Effector memory CD4-positive, alpha-beta T cell (primary cell): ENCODE data around the gene TCN2.
"Not testable (repeated sequence)": the region's sequence is repeated elsewhere in the genome, so short reads cannot be mapped to it uniquely, and the experiment has no call there.

Experiments used
- DNase-seq, 3 donors: peaks; one replicate each; pipeline ENCODE4 v3.0.0-alpha.2; 2020
- H3K27ac ChIP-seq: 2 replicates; pipeline ENCODE4 v1.7.0; 2013; ENCODE audit warnings: mild to moderate bottlenecking, low read length, moderate library complexity; ENCODE audit not compliant: insufficient read depth, poor library complexity, severe bottlenecking
- H3K27me3 ChIP-seq: replicated peaks from 2 replicates; pipeline ENCODE4 v1.7.0; 2013; ENCODE audit warnings: mild to moderate bottlenecking, low read length; ENCODE audit not compliant: insufficient read depth, control insufficient read depth, poor library complexity, severe bottlenecking
- H3K36me3 ChIP-seq: 2 replicates; pipeline ENCODE4 v1.7.0; 2013; ENCODE audit warnings: mild to moderate bottlenecking, low read length, moderate library complexity; ENCODE audit not compliant: control insufficient read depth, insufficient read depth
- H3K4me1 ChIP-seq: 2 replicates; pipeline ENCODE4 v1.7.0; 2013; ENCODE audit warnings: low read length, mild to moderate bottlenecking; ENCODE audit not compliant: control insufficient read depth, insufficient read depth, poor library complexity, severe bottlenecking
- H3K4me3 ChIP-seq: 2 replicates; pipeline ENCODE4 v1.7.0; 2013; ENCODE audit warnings: low read length, low read depth, mild to moderate bottlenecking; ENCODE audit not compliant: insufficient read depth, poor library complexity, severe bottlenecking
- H3K9me3 ChIP-seq: 2 replicates; pipeline ENCODE4 v1.7.0; 2013; ENCODE audit warnings: mild to moderate bottlenecking, low read length, moderate library complexity; ENCODE audit not compliant: control insufficient read depth

TCN2 gene

GRCh38 chr22:30626413-30626812 is 19.4 kb downstream of the TCN2 start:
- H3K4me3 ChIP-seq, result no peak overlapping the region
- H3K9me3 ChIP-seq, result no peaks in the 10 kb centered on the region
- no peak overlapping the region for H3K27ac ChIP-seq
- no peaks in the 10 kb centered on the region for H3K36me3 ChIP-seq
- H3K4me1 ChIP-seq, result no peaks in the 10 kb centered on the region
- DNase-seq, result no peak
- no peaks in the 10 kb centered on the region for H3K27me3 ChIP-seq

GRCh38 chr22:30627471-30627870 is 20.5 kb downstream of the TCN2 start:
- Histone ChIP-seq H3K9me3 (no peaks in the 10 kb centered on the region), H3K4me1 (no peaks in the 10 kb centered on the region), H3K36me3 (no peaks in the 10 kb centered on the region), H3K27ac (no peak overlapping the region), H3K27me3 (no peaks in the 10 kb centered on the region), H3K4me3 (no peak overlapping the region)
- no peak for DNase-seq

GRCh38 chr22:30628491-30628890 is 21.5 kb downstream of the TCN2 start:
- H3K4me3 ChIP-seq, result no peak overlapping the region
- H3K36me3 ChIP-seq, result no peaks in the 10 kb centered on the region
- H3K27me3 ChIP-seq, result no peaks in the 10 kb centered on the region
- H3K4me1 ChIP-seq, result no peaks in the 10 kb centered on the region
- no peak overlapping the region for H3K27ac ChIP-seq
- H3K9me3 ChIP-seq, result no peaks in the 10 kb centered on the region
- DNase-seq, result no peak

GRCh38 chr22:30631469-30631868 is 24.5 kb downstream of the TCN2 start:
- DNase-seq, H3K4me3 ChIP-seq, H3K27ac ChIP-seq, H3K27me3 ChIP-seq, H3K36me3 ChIP-seq, H3K9me3 ChIP-seq: not testable (repeated sequence)
- peaks cover 13% of the 10 kb centered on the region for H3K4me1 ChIP-seq

- Histone ChIP-seq H3K27ac (peak overlapping the region; percentile 76), H3K9me3 (no peaks in the 10 kb centered on the region), H3K27me3 (no peaks in the 10 kb centered on the region), H3K36me3 (no peaks in the 10 kb centered on the region), H3K4me1 (peaks cover 19% of the 10 kb centered on the region), H3K4me3 (peak overlapping the region; percentile 73)
- DNase-seq, result peak; percentile 77 to 84 (median 80)
Observed at GRCh38 chr22:30634471-30635233, 27.7 kb downstream of the TCN2 start.

GRCh38 chr22:30635273-30636225 is 28.6 kb downstream of the TCN2 start, which contains the start of gene SLC35E4:
Gene SLC35E4 (plus strand): TSS chr22:30635781. CDS start chr22:30636451, 670 bp downstream.
- peak within 1 kb of the TSS; percentile 73 for H3K4me3 ChIP-seq
- no peaks in the 10 kb centered on the region for H3K36me3 ChIP-seq
- H3K4me1 ChIP-seq, result peaks cover 19% of the 10 kb centered on the region
- peak within 1 kb of the TSS; percentile 76 for H3K27ac ChIP-seq
- peak; percentile 88 to 95 (median 94) for DNase-seq
- no peaks in the 10 kb centered on the region for H3K27me3 ChIP-seq
- no peaks in the 10 kb centered on the region for H3K9me3 ChIP-seq

GRCh38 chr22:30636226-30637077 is 29.5 kb downstream of the TCN2 start:
- H3K36me3 ChIP-seq, result no peaks in the 10 kb centered on the region
- H3K4me1 ChIP-seq, result peaks cover 19% of the 10 kb centered on the region
- no peak for DNase-seq
- H3K9me3 ChIP-seq, result no peaks in the 10 kb centered on the region
- no peaks in the 10 kb centered on the region for H3K27me3 ChIP-seq
- peak overlapping the region; percentile 76 for H3K27ac ChIP-seq
- peak overlapping the region; percentile 73 for H3K4me3 ChIP-seq

GRCh38 chr22:30637701-30638114 is 30.7 kb downstream of the TCN2 start:
- Histone ChIP-seq H3K27ac (no peak overlapping the region), H3K36me3 (no peaks in the 10 kb centered on the region), H3K4me3 (no peak overlapping the region), H3K4me1 (peaks cover 19% of the 10 kb centered on the region), H3K9me3 (no peaks in the 10 kb centered on the region), H3K27me3 (no peaks in the 10 kb centered on the region)
- no peak for DNase-seq

GRCh38 chr22:30640361-30640760 is 33.4 kb downstream of the TCN2 start:
- Histone ChIP-seq H3K27ac (no peak overlapping the region), H3K36me3 (no peaks in the 10 kb centered on the region), H3K9me3 (no peaks in the 10 kb centered on the region), H3K27me3 (no peaks in the 10 kb centered on the region), H3K4me3 (no peak overlapping the region), H3K4me1 (peaks cover 14% of the 10 kb centered on the region)
- no peak for DNase-seq
